ENCODE data around the gene SLC1A2. TPM values are rescaled to one million over a fixed set of nuclear protein-coding genes. Genes with fewer than 3 reads are reported as not detected.

Gene SLC1A2
- polyA plus RNA-seq, 1 experiment = 0.60 TPM

GRCh38 chr11:35377262-35377661, 42.1 kb downstream of the SLC1A2 start:
- CTCF ChIA-PET = interaction anchor here (1.2 to 1.8 kb wide), 3 partner anchors 13 to 16 kb away, joined by 3 to 12 read pairs (median 3); no protein-coding TSS in a partner anchor
- no peak for DNase-seq (ENCODE audit: low read depth)
- H3K4me3 ChIP-seq (ENCODE audit: low read depth, low read length) = no peak overlapping the region
- no peak for TF ChIP-seq CTCF (IDR thresholded peaks at IDR 0.05; ENCODE audit: insufficient read depth, low read depth, low read length)
- POLR2A ChIA-PET = no interaction called here
- H3K36me3 ChIP-seq (ENCODE audit: control insufficient read depth, insufficient read depth, low read length) = no peaks in the 10 kb centered on the region
- no peaks in the 10 kb centered on the region for H3K27me3 ChIP-seq (ENCODE audit: control insufficient read depth, insufficient read depth, low read length)

DNA sequence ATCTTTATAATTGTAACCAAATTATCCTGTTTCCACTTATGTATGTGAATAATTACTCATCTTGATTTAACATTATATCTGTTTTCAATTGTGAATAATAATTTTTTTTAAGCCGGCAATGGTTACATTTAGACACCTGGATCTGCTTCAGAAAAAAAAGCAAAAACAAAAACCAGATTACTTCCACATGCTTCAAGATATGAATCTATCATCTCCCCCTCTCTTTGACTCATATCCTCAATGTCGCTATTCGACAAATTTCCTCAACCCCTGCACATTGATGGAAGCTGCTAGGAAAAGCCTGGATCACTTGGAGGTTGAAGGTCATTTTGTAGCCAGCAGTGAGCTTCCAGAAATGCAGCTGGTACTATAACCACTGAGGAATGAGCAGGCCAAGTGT, 42.7 kb downstream of the SLC1A2 start:
- Histone ChIP-seq H3K36me3 (ENCODE audit: control insufficient read depth, insufficient read depth, low read length) (no peaks in the 10 kb centered on the region), H3K27me3 (ENCODE audit: control insufficient read depth, insufficient read depth, low read length) (no peaks in the 10 kb centered on the region), H3K4me3 (ENCODE audit: low read depth, low read length) (no peak overlapping the region)
- no peak for DNase-seq (ENCODE audit: low read depth)
- ChIA-PET CTCF (interaction anchor here (0.6 to 1.2 kb wide), 2 partner anchors 13 to 170 kb away, joined by 3 read pairs; no protein-coding TSS in a partner anchor), POLR2A (no interaction called here)
- no peak for TF ChIP-seq CTCF (IDR thresholded peaks at IDR 0.05; ENCODE audit: insufficient read depth, low read depth, low read length)

DNA sequence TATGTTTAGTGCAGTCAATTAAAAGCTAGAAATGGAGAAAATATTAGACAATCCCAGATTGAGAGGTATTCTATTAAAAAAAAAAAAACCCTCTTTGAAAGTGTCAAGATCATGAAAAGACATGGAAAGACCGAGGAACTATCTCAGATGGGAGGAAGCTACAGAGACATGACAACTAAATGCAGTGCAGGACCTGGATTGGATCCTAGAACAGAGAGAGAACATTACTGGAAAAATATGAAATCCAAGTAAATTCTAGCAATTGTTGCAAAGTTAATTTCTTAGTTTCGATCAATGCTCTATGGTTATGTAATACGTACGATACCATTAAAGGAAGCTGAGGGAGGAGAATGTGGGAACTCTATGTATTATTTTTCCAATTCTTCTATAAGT, 43.2 kb downstream of the SLC1A2 start:
- H3K36me3 ChIP-seq (ENCODE audit: control insufficient read depth, insufficient read depth, low read length) = no peaks in the 10 kb centered on the region
- H3K4me3 ChIP-seq (ENCODE audit: low read depth, low read length) = no peak overlapping the region
- no peak for TF ChIP-seq CTCF (IDR thresholded peaks at IDR 0.05; ENCODE audit: insufficient read depth, low read depth, low read length)
- DNase-seq (ENCODE audit: low read depth) = no peak
- H3K27me3 ChIP-seq (ENCODE audit: control insufficient read depth, insufficient read depth, low read length) = no peaks in the 10 kb centered on the region
- ChIA-PET POLR2A (no interaction called here), CTCF (interaction anchor here (0.6 to 1.2 kb wide), 2 partner anchors 12 to 170 kb away, joined by 3 read pairs; no protein-coding TSS in a partner anchor)

DNA sequence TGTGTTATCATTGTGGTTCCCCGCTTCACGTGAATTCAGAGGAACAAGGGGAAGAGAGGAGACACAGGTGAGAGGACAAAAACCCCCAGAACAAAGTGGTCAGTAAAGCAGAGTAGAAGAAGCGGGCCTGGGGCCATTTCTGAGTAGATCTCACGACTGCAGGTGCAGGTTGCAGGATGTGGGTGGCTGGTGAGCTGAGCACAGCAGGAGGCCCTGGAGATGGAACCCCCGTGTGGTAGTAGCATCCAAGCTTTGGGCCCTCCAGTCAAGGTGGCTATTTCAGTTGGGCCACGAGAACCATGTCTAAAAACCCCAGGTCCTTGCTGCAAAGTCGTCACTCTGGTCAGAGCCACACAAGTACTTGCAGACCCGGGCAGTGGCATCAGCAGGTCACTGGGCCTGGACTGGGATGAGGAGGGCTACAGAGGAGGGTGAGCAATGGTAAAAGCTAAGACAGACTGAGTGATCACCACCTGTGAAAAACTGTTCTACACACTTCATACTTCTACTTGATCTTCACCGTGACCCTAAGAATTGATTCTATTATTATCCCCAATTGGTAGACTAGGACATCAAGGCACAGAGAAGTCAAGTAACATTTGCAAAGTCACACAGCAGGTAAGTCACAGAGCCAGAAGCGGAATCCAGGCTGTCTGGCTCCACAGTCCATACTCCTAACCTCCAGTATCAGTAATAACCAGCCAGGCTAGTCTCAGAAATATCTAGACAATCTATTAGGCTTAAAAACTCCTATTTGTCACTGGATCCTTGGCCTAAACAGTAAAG, 43.8 kb downstream of the SLC1A2 start:
- no peak for DNase-seq (ENCODE audit: low read depth)
- CTCF ChIA-PET = no interaction called here
- no peak overlapping the region for H3K4me3 ChIP-seq (ENCODE audit: low read depth, low read length)
- POLR2A ChIA-PET = no interaction called here
- no peaks in the 10 kb centered on the region; the same call in 1 of the 2 replicates for H3K36me3 ChIP-seq (ENCODE audit: control insufficient read depth, insufficient read depth, low read length)
- H3K27me3 ChIP-seq (ENCODE audit: control insufficient read depth, insufficient read depth, low read length) = no peaks in the 10 kb centered on the region
- no peak for TF ChIP-seq CTCF (IDR thresholded peaks at IDR 0.05; ENCODE audit: insufficient read depth, low read depth, low read length)

GRCh38 chr11:35373284-35373933, 45.9 kb downstream of the SLC1A2 start:
- Histone ChIP-seq H3K36me3 (ENCODE audit: control insufficient read depth, insufficient read depth, low read length) (no peaks in the 10 kb centered on the region; the same call in 1 of the 2 replicates), H3K27me3 (ENCODE audit: control insufficient read depth, insufficient read depth, low read length) (no peaks in the 10 kb centered on the region), H3K4me3 (ENCODE audit: low read depth, low read length) (no peak overlapping the region)
- ChIA-PET CTCF (interaction anchor here (1.3 kb wide), 1 partner anchor 9 kb away, joined by 3 read pairs; no protein-coding TSS in a partner anchor), POLR2A (no interaction called here)
- TF ChIP-seq CTCF (IDR thresholded peaks at IDR 0.05; ENCODE audit: insufficient read depth, low read depth, low read length) = no peak
- DNase-seq (ENCODE audit: low read depth) = no peak
